Renal cortex interstitium (tissue), 15 donors: ENCODE data around the gene OR51B2. TPM values are rescaled to one million over a fixed set of nuclear protein-coding genes. Genes with fewer than 3 reads are reported as not detected.
"Not testable (repeated sequence)": the region's sequence is repeated elsewhere in the genome, so short reads cannot be mapped to it uniquely, and the experiment has no call there.

Experiments
- DNase-seq, 11 donors: peaks; one replicate each; pipeline ENCODE4 v3.0.0-alpha.2; 2013; ENCODE audit warnings: low read depth in 9 of 11, low spot score in 4 of 11; ENCODE audit errors: extremely low read depth in 1 of 11
- long read RNA-seq, 16 experiments: transcript quantifications; one replicate each; lab custom pipeline, GENCODE V29; 2026
- polyA plus RNA-seq, 3 donors: library from polyadenylated mRNA; unstranded; fragments of 120-200 nt; gene quantifications; one replicate each; pipeline ENCODE4 v1.2.1, GENCODE V29; 2013; ENCODE audit not compliant: insufficient read length in 3 of 3

The OR51B2 gene
- not detected for polyA plus RNA-seq
- long read RNA-seq, donor 1 = 0 reads
- long read RNA-seq, donor 2 = 0 reads
- long read RNA-seq, donor 3 = 0 reads
- long read RNA-seq, donor 4 = 0 reads
- long read RNA-seq, donor 5 = 0 reads
- long read RNA-seq, donor 6 = 0 reads
- long read RNA-seq, donor 7 = 0 reads
- long read RNA-seq, donor 8 = 0 reads
- long read RNA-seq, donor 9 = 0 reads
- long read RNA-seq, donor 10 = 0 reads
- long read RNA-seq, donor 11 = 0 reads
- long read RNA-seq, donor 12 = 0 reads
- long read RNA-seq, donor 13 = 0 reads
- long read RNA-seq, donor 14 = 0 reads
- long read RNA-seq, donor 15 = 0 reads
- long read RNA-seq, donor 16 = 0 reads

GRCh38 chr11:5324197-5324596, at the start of gene OR51B2:
Gene OR51B2 (minus strand): TSS chr11:5324297. CDS start chr11:5324297, 0 bp downstream.
- DNase-seq = no peak

- no peak for DNase-seq
Observed at GRCh38 chr11:5369789-5370188, 45.7 kb upstream of the OR51B2 start.

GRCh38 chr11:5368502-5369043, 44.5 kb upstream of the OR51B2 start:
- DNase-seq = no peak

- no peak for DNase-seq
Observed at GRCh38 chr11:5367448-5368074, 43.5 kb upstream of the OR51B2 start.

GRCh38 chr11:5366856-5367255, 42.8 kb upstream of the OR51B2 start:
- DNase-seq = no peak

- DNase-seq = not testable (repeated sequence)
Observed at GRCh38 chr11:5366365-5366764, 42.3 kb upstream of the OR51B2 start.

GRCh38 chr11:5364214-5364613, 40.1 kb upstream of the OR51B2 start:
- no peak for DNase-seq

GRCh38 chr11:5363679-5364078, 39.6 kb upstream of the OR51B2 start:
- no peak for DNase-seq

GRCh38 chr11:5362017-5362625, 38.0 kb upstream of the OR51B2 start:
- DNase-seq = no peak

GRCh38 chr11:5356031-5356430, 31.9 kb upstream of the OR51B2 start:
- DNase-seq = not testable (repeated sequence)

GRCh38 chr11:5351208-5351607, 27.1 kb upstream of the OR51B2 start, which contains the start of gene OR51B6:
Gene OR51B6 (plus strand): TSS chr11:5351508. CDS start chr11:5351508, 0 bp downstream.
- no peak for DNase-seq

GRCh38 chr11:5349550-5349949, 25.5 kb upstream of the OR51B2 start:
- no peak for DNase-seq

- DNase-seq = no peak
Observed at GRCh38 chr11:5348551-5349194, 24.6 kb upstream of the OR51B2 start.

- DNase-seq = no peak
Observed at GRCh38 chr11:5345831-5346230, 21.7 kb upstream of the OR51B2 start.

- DNase-seq = no peak
Observed at GRCh38 chr11:5343474-5344335, 19.6 kb upstream of the OR51B2 start, which contains the start of gene OR51B5. Gene OR51B5 (minus strand): TSS chr11:5343524. CDS start chr11:5343524, 0 bp downstream.

GRCh38 chr11:5339771-5340322, 15.8 kb upstream of the OR51B2 start:
- no peak for DNase-seq

- not testable (repeated sequence) for DNase-seq
Observed at GRCh38 chr11:5337253-5337652, 13.2 kb upstream of the OR51B2 start.

GRCh38 chr11:5336331-5336730, 12.2 kb upstream of the OR51B2 start:
- DNase-seq = no peak
